ENCODE results near the gene GYPC. TPM values are rescaled to one million over a fixed set of nuclear protein-coding genes. Genes with fewer than 3 reads are reported as not detected.
A peak's percentile ranks its signal among the peaks of the same experiment; 100 is the strongest.
"Not testable (repeated sequence)": the region's sequence is repeated elsewhere in the genome, so short reads cannot be mapped to it uniquely, and the experiment has no call there.

Gene GYPC
- total RNA-seq, 2 donors from 2014 or later, result 77.1 to 86.8 TPM

- ATAC-seq (no peak), DNase-seq (no peak)
- intact Hi-C loops (cut with DNase I), result no loop called here
These were observed 31.0 kb downstream of the GYPC start for GRCh38 chr2:126686841-126687485.

GRCh38 chr2:126687503-126687902 is 31.5 kb downstream of the GYPC start:
- DNase-seq (no peak), ATAC-seq (no peak)
- intact Hi-C loops (cut with DNase I), result no loop called here

GRCh38 chr2:126688594-126688993 is 32.6 kb downstream of the GYPC start:
- ATAC-seq; DNase-seq; intact Hi-C loops (cut with DNase I): not testable (repeated sequence)

GRCh38 chr2:126692241-126692640 is 36.3 kb downstream of the GYPC start:
- ATAC-seq; DNase-seq; intact Hi-C loops (cut with DNase I): not testable (repeated sequence)

- DNase-seq; ATAC-seq; intact Hi-C loops (cut with DNase I): not testable (repeated sequence)
These were observed 37.1 kb downstream of the GYPC start for GRCh38 chr2:126692934-126693592.

GRCh38 chr2:126696644-126697520 is 40.9 kb downstream of the GYPC start:
- intact Hi-C loops (cut with DNase I), result no loop called here
- ATAC-seq, result no peak
- DNase-seq, result no peak

- DNase-seq, result no peak
- intact Hi-C loops (cut with DNase I), result no loop called here
- ATAC-seq, result no peak
These were observed 42.4 kb downstream of the GYPC start for GRCh38 chr2:126698376-126698775.

- no peak for DNase-seq
- no peak for ATAC-seq
- intact Hi-C loops (cut with DNase I), result no loop called here
These were observed 43.1 kb downstream of the GYPC start for GRCh38 chr2:126699018-126699417.

- DNase-seq, result no peak
- intact Hi-C loops (cut with DNase I), result no loop called here
- ATAC-seq, result peak; percentile 36 to 38
These were observed 44.0 kb downstream of the GYPC start for GRCh38 chr2:126699716-126700581.

GRCh38 chr2:126700677-126701076 is 44.7 kb downstream of the GYPC start:
- intact Hi-C loops (cut with DNase I), result no loop called here
- ATAC-seq (no peak), DNase-seq (no peak)

- ATAC-seq, result no peak
- DNase-seq, result no peak
- intact Hi-C loops (cut with DNase I), result no loop called here
These were observed 47.4 kb downstream of the GYPC start for GRCh38 chr2:126703311-126703710.

- intact Hi-C loops (cut with DNase I), result no loop called here
- ATAC-seq, result no peak
These were observed 48.6 kb downstream of the GYPC start for GRCh38 chr2:126704434-126705160.

GRCh38 chr2:126707191-126707590 is 51.2 kb downstream of the GYPC start:
- intact Hi-C loops (cut with DNase I), result no loop called here
- DNase-seq, result no peak
- ATAC-seq, result no peak

More at GRCh38 chr2:126704434-126705160, 48.6 kb downstream of the GYPC start:
- DNase-seq, result no peak

- ATAC-seq (no peak), DNase-seq (no peak)
These were observed 52.0 kb downstream of the GYPC start for GRCh38 chr2:126707941-126708340.

GRCh38 chr2:126714191-126714965 is 58.4 kb downstream of the GYPC start:
- ATAC-seq, result peak; percentile 53 to 55
- intact Hi-C loops (cut with DNase I), result no loop called here
- DNase-seq, result no peak

More at GRCh38 chr2:126707941-126708340, 52.0 kb downstream of the GYPC start:
- intact Hi-C loops (cut with DNase I), result no loop called here

GRCh38 chr2:126715111-126715510 is 59.2 kb downstream of the GYPC start:
- DNase-seq (no peak), ATAC-seq (no peak)
- intact Hi-C loops (cut with DNase I), result no loop called here

GRCh38 chr2:126715576-126716406 is 59.8 kb downstream of the GYPC start:
- DNase-seq, result no peak
- intact Hi-C loops (cut with DNase I), result no loop called here
- no peak for ATAC-seq

Data from left cardiac atrium (tissue), 4 donors.